H1 (cell line): Measurements from ENCODE around the gene MATN1. TPM values are rescaled to one million over a fixed set of nuclear protein-coding genes. Genes with fewer than 3 reads are reported as not detected.

Experiments
- CTCF ChIA-PET: fragments of 300-600 bp; sonication (Branson Sonifier 250); formaldehyde crosslinking; loops from one replicate; lab custom pipeline; 2021; ENCODE audit not compliant: partially characterized antibody; lab: Charles Lee
- POLR2A ChIA-PET: fragments of 300-600 bp; sonication (Branson Sonifier 250); formaldehyde crosslinking; loops from one replicate; lab custom pipeline; 2021; ENCODE audit warnings: inconsistent platforms; ENCODE audit not compliant: partially characterized antibody; lab: Charles Lee
- DNase-seq, 2 experiments: peaks; one replicate each; pipeline versions ENCODE4 v3.0.0 to v3.0.0-alpha.2; 2010 to 2022; ENCODE audit warnings: low spot score in 2 of 2, low read depth in 1 of 2, mixed read lengths in 1 of 2
- FAIRE-seq: peaks from 2 replicates; lab custom pipeline; 2011; peaks lifted over from hg19 to GRCh38; lab: Jason Lieb, UNC
- H2AFZ ChIP-seq: 2 replicates; pipeline ENCODE4 v1.8.1; 2012; ENCODE audit warnings: low read length, inconsistent platforms
- H2AK5ac ChIP-seq: 2 replicates; pipeline ENCODE4 v1.6.1; 2013; ENCODE audit warnings: low read depth, low read length
- H2BK120ac ChIP-seq: replicated peaks from 2 replicates; pipeline ENCODE3; 2013; ENCODE audit warnings: low read depth, low read length, inconsistent platforms
- H2BK12ac ChIP-seq: 2 replicates; pipeline ENCODE4 v1.6.1; 2013; ENCODE audit warnings: low read depth, low read length
- H2BK15ac ChIP-seq: 2 replicates; pipeline ENCODE4 v1.6.1; 2013; ENCODE audit warnings: low read length
- H2BK20ac ChIP-seq: 2 replicates; pipeline ENCODE4 v1.6.1; 2013; ENCODE audit warnings: low read length
- H2BK5ac ChIP-seq: 2 replicates; pipeline ENCODE4 v1.6.1; 2013; ENCODE audit warnings: low read depth, low read length
- H3K14ac ChIP-seq: 2 replicates; pipeline ENCODE4 v1.6.1; 2013; ENCODE audit warnings: inconsistent platforms; ENCODE audit not compliant: insufficient read length
- H3K18ac ChIP-seq: 2 replicates; pipeline ENCODE4 v1.6.1; 2013; ENCODE audit warnings: low read length; ENCODE audit errors: extremely low read depth
- H3K23ac ChIP-seq: 2 replicates; pipeline ENCODE4 v1.6.1; 2013; ENCODE audit warnings: inconsistent platforms; ENCODE audit not compliant: insufficient read length
- H3K23me2 ChIP-seq: 2 replicates; pipeline ENCODE4 v1.6.1; 2013; ENCODE audit warnings: low read depth, low read length
- H3K27ac ChIP-seq: 2 replicates; pipeline ENCODE4 v1.6.1; 2011; ENCODE audit warnings: low read depth, low read length, inconsistent platforms
- H3K27me3 ChIP-seq, 4 experiments: replicated peaks in 1 of 4; 1 replicate in 1 of 4; 2 replicates in 3 of 4; pipeline versions ENCODE4 v1.6.1 to v1.8.1; 2011 to 2013; ENCODE audit warnings: low read length in 3 of 4, mild to moderate bottlenecking in 3 of 4, inconsistent platforms in 2 of 4, mixed read lengths in 2 of 4, moderate library complexity in 1 of 4; ENCODE audit not compliant: control insufficient read depth in 3 of 4, insufficient read depth in 3 of 4; ENCODE audit errors: extremely low read depth in 1 of 4
- H3K36me3 ChIP-seq, 4 experiments: 2 replicates each; pipeline versions ENCODE4 v1.6.1 to v1.8.1; 2011 to 2013; ENCODE audit warnings: mild to moderate bottlenecking in 4 of 4, low read length in 3 of 4, moderate library complexity in 2 of 4, control low read depth in 1 of 4, inconsistent platforms in 1 of 4; ENCODE audit not compliant: insufficient read depth in 4 of 4, control insufficient read depth in 2 of 4
- H3K4ac ChIP-seq: replicated peaks from 2 replicates; pipeline ENCODE3; 2013; ENCODE audit warnings: low read length, low read depth, mixed read lengths, inconsistent platforms; ENCODE audit not compliant: insufficient read length
- H3K4me1 ChIP-seq, 4 experiments: replicated peaks in 1 of 4; 1 replicate in 1 of 4; 2 replicates in 3 of 4; pipeline versions ENCODE4 v1.6.1 to v1.8.1; 2011 to 2013; ENCODE audit warnings: low read length in 3 of 4, inconsistent platforms in 2 of 4, mixed read lengths in 1 of 4; ENCODE audit not compliant: insufficient read depth in 4 of 4, control insufficient read depth in 3 of 4
- H3K4me2 ChIP-seq, 2 experiments: 2 replicates each; pipeline versions ENCODE4 v1.6.1 to v1.8.1; 2011 to 2013; ENCODE audit warnings: low read depth in 2 of 2, low read length in 2 of 2, control low read depth in 1 of 2, inconsistent platforms in 1 of 2, mild to moderate bottlenecking in 1 of 2; ENCODE audit not compliant: insufficient read depth in 1 of 2
- H3K4me3 ChIP-seq, 4 experiments: fragments of 200-600, 300-600 bp in 1 of 4; sonication (generic), shearing (Covaris generic), sonication (Bioruptor Twin) in 1 of 4; 2 replicates each; pipeline versions ENCODE4 v1.5.1 to v1.8.1; 2011 to 2016; ENCODE audit warnings: low read length in 4 of 4, low read depth in 3 of 4, control low read depth in 2 of 4, inconsistent platforms in 2 of 4, mild to moderate bottlenecking in 2 of 4, mixed read lengths in 1 of 4, moderate library complexity in 1 of 4; ENCODE audit not compliant: insufficient read depth in 2 of 4; ENCODE audit errors: extremely low read depth in 1 of 4
- H3K56ac ChIP-seq: replicated peaks from 2 replicates; pipeline ENCODE3; 2013; ENCODE audit warnings: low read depth, mild to moderate bottlenecking, mixed read lengths, low read length, inconsistent platforms; ENCODE audit not compliant: insufficient read length
- H3K79me1 ChIP-seq: 2 replicates; pipeline ENCODE4 v1.6.1; 2013; ENCODE audit warnings: low read depth, low read length, control low read depth
- H3K79me2 ChIP-seq, 2 experiments: 2 replicates each; pipeline versions ENCODE4 v1.6.1 to v1.8.1; 2012 to 2013; ENCODE audit warnings: low read length in 2 of 2, mild to moderate bottlenecking in 2 of 2, inconsistent platforms in 1 of 2; ENCODE audit not compliant: insufficient read depth in 2 of 2, control insufficient read depth in 1 of 2
- H3K9ac ChIP-seq, 4 experiments: replicated peaks in 1 of 4; 1 replicate in 1 of 4; 2 replicates in 3 of 4; pipeline versions ENCODE4 v1.6.1 to v1.8.1; 2011 to 2013; ENCODE audit warnings: low read depth in 3 of 4, low read length in 3 of 4, control low read depth in 2 of 4, mild to moderate bottlenecking in 2 of 4, moderate library complexity in 2 of 4, inconsistent platforms in 1 of 4; ENCODE audit errors: extremely low read depth in 1 of 4
- H3K9me3 ChIP-seq, 2 experiments: 2 replicates each; pipeline versions ENCODE4 v1.6.1 to v1.8.1; 2012 to 2013; ENCODE audit warnings: mild to moderate bottlenecking in 2 of 2, moderate library complexity in 2 of 2, control low read depth in 1 of 2, inconsistent platforms in 1 of 2, low read depth in 1 of 2, low read length in 1 of 2, mixed read lengths in 1 of 2; ENCODE audit not compliant: insufficient read depth in 2 of 2
- H4K20me1 ChIP-seq, 2 experiments: replicated peaks in 1 of 2; 2 replicates each; pipeline versions ENCODE3 to v1.8.1; 2011 to 2013; ENCODE audit warnings: inconsistent platforms in 2 of 2, low read length in 2 of 2, mild to moderate bottlenecking in 1 of 2; ENCODE audit not compliant: insufficient read depth in 2 of 2, control insufficient read depth in 1 of 2
- H4K5ac ChIP-seq: 2 replicates; pipeline ENCODE4 v1.6.1; 2013; ENCODE audit warnings: low read length, low read depth, mixed read lengths, inconsistent platforms; ENCODE audit not compliant: insufficient read length
- H4K8ac ChIP-seq: 2 replicates; pipeline ENCODE4 v1.8.0; 2013; ENCODE audit warnings: mild to moderate bottlenecking, moderate library complexity, low read length, inconsistent platforms; ENCODE audit not compliant: insufficient read depth; ENCODE audit errors: extremely low read depth
- H4K91ac ChIP-seq: replicated peaks from 2 replicates; pipeline ENCODE3; 2013; ENCODE audit warnings: low read length, mixed read lengths, inconsistent platforms; ENCODE audit not compliant: insufficient read length
- ASH2L ChIP-seq: fragments of 200-600, 300-600 bp; sonication (generic); IDR thresholded peaks from one replicate; pipeline ENCODE4 v1.7.1; 2017; ENCODE audit warnings: low read length
- CHD1 ChIP-seq: IDR thresholded peaks from 2 replicates; pipeline ENCODE4 v1.6.1; 2012; ENCODE audit warnings: low read depth, low read length, improper control_type of control experiment
- GABPA ChIP-seq: IDR thresholded peaks from 2 replicates; pipeline ENCODE4 v1.6.1; 2011; ENCODE audit warnings: mild to moderate bottlenecking, low read length, moderate library complexity, borderline replicate concordance; ENCODE audit not compliant: insufficient read depth
- HDAC2 ChIP-seq, 2 experiments: fragments of 300-600 bp in 1 of 2; sonication (generic) in 1 of 2; IDR thresholded peaks; 2 replicates each; pipeline ENCODE4 v1.6.1; 2011 to 2012; ENCODE audit warnings: low read depth in 2 of 2, low read length in 2 of 2, mild to moderate bottlenecking in 2 of 2, moderate library complexity in 2 of 2, borderline replicate concordance in 1 of 2, inconsistent platforms in 1 of 2
- JUN ChIP-seq: IDR thresholded peaks from 2 replicates; pipeline ENCODE4 v1.6.1; 2011; ENCODE audit warnings: low read depth, mild to moderate bottlenecking, improper control_type of control experiment, low read length
- JUND ChIP-seq: IDR thresholded peaks from 2 replicates; pipeline ENCODE4 v1.6.1; 2011; ENCODE audit warnings: mild to moderate bottlenecking, improper control_type of control experiment, low read length
- NRF1 ChIP-seq: IDR thresholded peaks from 2 replicates; pipeline ENCODE4 v1.6.1; 2011; ENCODE audit warnings: mild to moderate bottlenecking, low read depth, low read length, improper control_type of control experiment
- RFX5 ChIP-seq: IDR thresholded peaks from 2 replicates; pipeline ENCODE4 v1.6.1; 2011; ENCODE audit warnings: low read depth, low read length, improper control_type of control experiment, borderline replicate concordance
- RXRA ChIP-seq: IDR thresholded peaks from 2 replicates; pipeline ENCODE4 v1.6.1; 2011; ENCODE audit warnings: low read depth, mild to moderate bottlenecking, low read length, moderate library complexity; ENCODE audit not compliant: insufficient read depth
- SIN3A ChIP-seq, 2 experiments: IDR thresholded peaks in 1 of 2; conservative IDR thresholded peaks in 1 of 2; 2 replicates each; pipeline ENCODE4 v1.6.1; 2011 to 2012; ENCODE audit warnings: low read length in 2 of 2, improper control_type of control experiment in 1 of 2, low read depth in 1 of 2, mild to moderate bottlenecking in 1 of 2
- SP1 ChIP-seq: IDR thresholded peaks from 2 replicates; pipeline ENCODE4 v1.6.1; 2011; ENCODE audit warnings: low read depth, low read length
- SUZ12 ChIP-seq: fragments of 200-600 bp; sonication (generic); IDR thresholded peaks from 2 replicates; pipeline ENCODE4 v1.6.1; 2012; ENCODE audit warnings: mild to moderate bottlenecking, inconsistent platforms, low read length, moderate library complexity, mixed read lengths
- TAF1 ChIP-seq: IDR thresholded peaks from 2 replicates; pipeline ENCODE4 v1.6.1; 2011; ENCODE audit warnings: mild to moderate bottlenecking, low read depth, low read length
- YY1 ChIP-seq: IDR thresholded peaks from 2 replicates; pipeline ENCODE4 v1.6.1; 2011; ENCODE audit warnings: low read depth, mild to moderate bottlenecking, low read length
- ZNF274 ChIP-seq: IDR thresholded peaks from 2 replicates; pipeline ENCODE4 v1.7.0; 2012; ENCODE audit warnings: low read length, borderline replicate concordance; ENCODE audit errors: extremely low read depth
- WGBS, 2 experiments: shearing (Covaris generic) in 1 of 2; methylation state at CpG; one replicate each; pipeline versions ENCODE4 v1.1.6 to v1.1.7; 2013 to 2015; ENCODE audit warnings: low lambda C conversion rate in 2 of 2, mixed read lengths in 2 of 2, inconsistent platforms in 1 of 2, low coverage in 1 of 2, missing lambda C conversion rate in 1 of 2; ENCODE audit not compliant: insufficient replicate concordance in 2 of 2, insufficient coverage in 1 of 2, insufficient read length in 1 of 2; ENCODE audit errors: extremely low coverage in 1 of 2, missing lambda C conversion rate in 1 of 2; 5-methylcytosine and 5-hydroxymethylcytosine counted together
- polyA plus RNA-seq, 7 experiments: library from polyadenylated mRNA; depleted of rRNA in 3 of 7; stranded (reverse) in 5 of 7; unstranded in 2 of 7; fragments of >200 nt in 5 of 7; fragments of 200-250 nt in 2 of 7; gene quantifications; 1 replicate in 5 of 7; 2 replicates in 1 of 7; 4 replicates in 1 of 7; pipeline versions ENCODE4 v1.2.1 to v1.2.3, GENCODE V29; 2011 to 2013; ENCODE audit warnings: missing spikeins in 2 of 7, mixed read lengths in 2 of 7
- total RNA-seq: library from RNA; stranded (reverse); fragmentation: NEBNext Ultra II Directional; extraction: Animal tissue kit (Norgen Biotek cat#: 25700); gene quantifications from 2 replicates; pipeline ENCODE4 v1.2.1, GENCODE V29; 2021

Gene MATN1
- total and polyA plus RNA-seq, 2 of the 8 experiments (the other 6 are each of a cell fraction or from before 2014, with no cell fraction given), result 0.12 to 0.28 TPM

GRCh38 chr1:30764396-30764795, 41.0 kb upstream of the MATN1 start:
- Histone ChIP-seq H3K79me1 (no peaks in the 10 kb centered on the region), H3K9ac (no peak overlapping the region), H3K36me3 (no peaks in the 10 kb centered on the region), H2AK5ac (no peak overlapping the region), H3K9me3 (no peaks in the 10 kb centered on the region), H4K20me1 (no peaks in the 10 kb centered on the region), H3K18ac (no peak overlapping the region), H4K8ac (no peak overlapping the region), H3K4me2 (no peak overlapping the region), H3K79me2 (no peaks in the 10 kb centered on the region), H2BK120ac (no peak overlapping the region), H3K23me2 (no peaks in the 10 kb centered on the region; the same call in 1 of the 2 replicates), H3K23ac (no peak overlapping the region), H2BK12ac (no peak overlapping the region), H3K27ac (no peak overlapping the region), H4K5ac (no peak overlapping the region), H3K14ac (no peak overlapping the region), H3K4me1 (peaks cover 0 to 8% (median 2%) of the 10 kb centered on the region in 4 experiments; a peak in 4 of 7 replicates), H3K56ac (no peak overlapping the region), H4K91ac (no peak overlapping the region), H3K27me3 (no peaks in the 10 kb centered on the region), H2BK15ac (no peak overlapping the region), H3K4ac (no peak overlapping the region), H2BK5ac (no peak overlapping the region), H2BK20ac (no peak overlapping the region), H2AFZ (no peak overlapping the region), H3K4me3 (no peak overlapping the region)
- ChIA-PET CTCF (interaction anchor here (51.2 to 55.1 kb wide), 2 partner anchors 1 to 24 kb away, joined by 1640 read pairs; partner anchors contain the start of genes LAPTM5 and MATN1), POLR2A (interaction anchor here (1.2 kb wide), 1 partner anchor 14 kb away, joined by 3 read pairs; no protein-coding TSS in a partner anchor)
- 90% methylated on average over 5 of the region's 5 CpGs; no CpG with 5 or more reads in 1 of the 2 experiments for WGBS, 2 experiments
- DNase-seq (no peak), FAIRE-seq (no peak)
- TF ChIP-seq TAF1, result no peak
- no peak for TF ChIP-seq RXRA
- no peak for TF ChIP-seq JUN
- no peak for TF ChIP-seq RFX5
- TF ChIP-seq CHD1, result no peak
- no peak for TF ChIP-seq GABPA
- no peak for TF ChIP-seq HDAC2 (IDR thresholded peaks at IDR 0.05; ENCODE audit: borderline replicate concordance in 1 of 2, low read depth in 2 of 2, low read length in 2 of 2)
- no peak for TF ChIP-seq SUZ12
- TF ChIP-seq JUND, result no peak
- TF ChIP-seq SIN3A (conservative IDR thresholded peaks at IDR 0.05 in 1 of 2, IDR thresholded peaks at IDR 0.05 in 1 of 2; ENCODE audit: low read depth in 1 of 2, low read length in 2 of 2), result no peak
- no peak for TF ChIP-seq YY1
- no peak for TF ChIP-seq ASH2L
- no peak for TF ChIP-seq SP1
- TF ChIP-seq NRF1, result no peak
- TF ChIP-seq ZNF274, result no peak
